22Rv1 (cell line): ENCODE results near the gene RNF41.

Experiments
- CTCF ChIP-seq: fragments of 450-650 bp; IDR thresholded peaks from 2 replicates; pipeline ENCODE4 v1.5.1; 2017; ENCODE audit warnings: mild to moderate bottlenecking
- ZFX ChIP-seq: fragments of 450-650 bp; IDR thresholded peaks from 2 replicates; pipeline ENCODE4 v1.6.1; 2017; ENCODE audit warnings: antibody characterized with exemption, borderline replicate concordance

GRCh38 chr12:56223571-56224101, 1.9 kb upstream of the RNF41 start:
- no peak for TF ChIP-seq CTCF
- no peak for TF ChIP-seq ZFX
